ENCODE data around the gene NOVA1. TPM values are rescaled to one million over a fixed set of nuclear protein-coding genes. Genes with fewer than 3 reads are reported as not detected.

Gene NOVA1
- total RNA-seq, 1 donor from 2014 or later, result 62.7 TPM

DNA sequence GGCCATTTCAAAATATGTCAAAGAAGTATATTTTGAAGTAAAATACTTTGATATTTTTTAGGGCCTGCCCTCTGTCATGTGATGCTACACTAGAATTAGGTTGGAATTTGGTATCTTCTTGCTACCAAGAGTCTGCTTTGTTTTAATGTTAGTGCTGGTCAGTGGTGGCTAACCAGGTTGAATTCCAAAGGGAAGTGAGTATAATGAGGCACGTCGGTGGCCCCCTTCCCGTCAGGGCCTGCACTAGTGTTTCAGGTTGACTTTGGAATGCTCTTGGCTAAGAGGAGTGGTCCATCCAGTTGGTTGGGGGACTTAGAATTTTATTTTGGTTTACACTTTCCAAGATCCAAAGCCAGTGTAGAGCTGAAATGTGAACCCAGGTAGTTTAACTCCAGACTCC, 185.4 kb downstream of the NOVA1 start:
- no peak for DNase-seq (ENCODE audit: low read depth, low spot score)
- no peaks in the 10 kb centered on the region for H3K36me3 Mint-ChIP-seq (ENCODE audit: low read depth)
- no peak overlapping the region for H3K27ac Mint-ChIP-seq (ENCODE audit: unreplicated experiment)
- no peaks in the 10 kb centered on the region for H3K27me3 Mint-ChIP-seq (ENCODE audit: low read depth)
- H3K4me3 Mint-ChIP-seq, result no peak overlapping the region
- H3K4me1 Mint-ChIP-seq, result no peaks in the 10 kb centered on the region
- TF ChIP-seq, protein P1, sequence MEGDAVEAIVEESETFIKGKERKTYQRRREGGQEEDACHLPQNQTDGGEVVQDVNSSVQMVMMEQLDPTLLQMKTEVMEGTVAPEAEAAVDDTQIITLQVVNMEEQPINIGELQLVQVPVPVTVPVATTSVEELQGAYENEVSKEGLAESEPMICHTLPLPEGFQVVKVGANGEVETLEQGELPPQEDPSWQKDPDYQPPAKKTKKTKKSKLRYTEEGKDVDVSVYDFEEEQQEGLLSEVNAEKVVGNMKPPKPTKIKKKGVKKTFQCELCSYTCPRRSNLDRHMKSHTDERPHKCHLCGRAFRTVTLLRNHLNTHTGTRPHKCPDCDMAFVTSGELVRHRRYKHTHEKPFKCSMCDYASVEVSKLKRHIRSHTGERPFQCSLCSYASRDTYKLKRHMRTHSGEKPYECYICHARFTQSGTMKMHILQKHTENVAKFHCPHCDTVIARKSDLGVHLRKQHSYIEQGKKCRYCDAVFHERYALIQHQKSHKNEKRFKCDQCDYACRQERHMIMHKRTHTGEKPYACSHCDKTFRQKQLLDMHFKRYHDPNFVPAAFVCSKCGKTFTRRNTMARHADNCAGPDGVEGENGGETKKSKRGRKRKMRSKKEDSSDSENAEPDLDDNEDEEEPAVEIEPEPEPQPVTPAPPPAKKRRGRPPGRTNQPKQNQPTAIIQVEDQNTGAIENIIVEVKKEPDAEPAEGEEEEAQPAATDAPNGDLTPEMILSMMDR (conservative IDR thresholded peaks at IDR 0.05), result no peak
- no peaks in the 10 kb centered on the region for H3K9me3 Mint-ChIP-seq

- no peak for DNase-seq (ENCODE audit: low read depth, low spot score)
- no peaks in the 10 kb centered on the region for H3K4me1 Mint-ChIP-seq
- H3K27ac Mint-ChIP-seq (ENCODE audit: unreplicated experiment), result no peak overlapping the region
- no peaks in the 10 kb centered on the region for H3K27me3 Mint-ChIP-seq (ENCODE audit: low read depth)
- H3K4me3 Mint-ChIP-seq, result no peak overlapping the region
- no peaks in the 10 kb centered on the region for H3K36me3 Mint-ChIP-seq (ENCODE audit: low read depth)
- TF ChIP-seq, protein P1 (conservative IDR thresholded peaks at IDR 0.05), result no peak
- H3K9me3 Mint-ChIP-seq, result no peaks in the 10 kb centered on the region
Observed at GRCh38 chr14:26410189-26410685, 187.6 kb downstream of the NOVA1 start.

GRCh38 chr14:26404927-26405326, 192.9 kb downstream of the NOVA1 start:
- Mint-ChIP-seq H3K27me3 (ENCODE audit: low read depth) (no peaks in the 10 kb centered on the region), H3K36me3 (ENCODE audit: low read depth) (no peaks in the 10 kb centered on the region)

DNA sequence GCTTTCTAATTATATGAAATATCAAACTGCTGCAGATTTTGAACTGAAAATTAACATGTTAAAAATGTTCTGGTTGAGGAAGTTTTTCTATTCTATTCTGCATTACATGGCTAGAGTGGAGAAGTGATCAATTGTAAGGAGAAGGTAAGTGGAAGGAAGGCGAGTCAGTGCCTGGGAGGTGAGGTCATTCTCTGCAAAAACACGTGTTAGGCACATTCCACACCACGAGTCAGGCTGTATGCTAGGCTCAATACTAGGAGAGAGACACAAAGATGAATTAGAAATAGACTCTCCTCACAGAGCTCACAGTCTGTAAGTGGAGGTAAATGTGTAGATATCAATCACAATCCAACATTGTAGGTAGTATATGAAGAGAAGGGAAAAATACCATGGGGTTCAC, 194.1 kb downstream of the NOVA1 start:
- H3K27ac Mint-ChIP-seq (ENCODE audit: unreplicated experiment), result no peak overlapping the region
- no peak overlapping the region for H3K4me3 Mint-ChIP-seq
- no peaks in the 10 kb centered on the region for H3K27me3 Mint-ChIP-seq (ENCODE audit: low read depth)
- H3K4me1 Mint-ChIP-seq, result peaks cover 27% of the 10 kb centered on the region
- TF ChIP-seq, protein P1 (conservative IDR thresholded peaks at IDR 0.05), result no peak
- H3K9me3 Mint-ChIP-seq, result no peaks in the 10 kb centered on the region
- H3K36me3 Mint-ChIP-seq (ENCODE audit: low read depth), result no peaks in the 10 kb centered on the region
- DNase-seq (ENCODE audit: low read depth, low spot score), result no peak

More at GRCh38 chr14:26404927-26405326, 192.9 kb downstream of the NOVA1 start:
- DNase-seq (ENCODE audit: low read depth, low spot score), result no peak
- Mint-ChIP-seq H3K4me1 (peaks cover 27% of the 10 kb centered on the region), H3K9me3 (no peaks in the 10 kb centered on the region), H3K4me3 (no peak overlapping the region), H3K27ac (ENCODE audit: unreplicated experiment) (no peak overlapping the region)
- TF ChIP-seq, protein P1 (conservative IDR thresholded peaks at IDR 0.05), result no peak

GRCh38 chr14:26402126-26402525, 195.7 kb downstream of the NOVA1 start:
- peaks cover 27% of the 10 kb centered on the region for H3K4me1 Mint-ChIP-seq
- no peak for DNase-seq (ENCODE audit: low read depth, low spot score)
- H3K36me3 Mint-ChIP-seq (ENCODE audit: low read depth), result no peaks in the 10 kb centered on the region
- no peaks in the 10 kb centered on the region for H3K9me3 Mint-ChIP-seq
- H3K27me3 Mint-ChIP-seq (ENCODE audit: low read depth), result no peaks in the 10 kb centered on the region
- no peak overlapping the region for H3K4me3 Mint-ChIP-seq
- H3K27ac Mint-ChIP-seq (ENCODE audit: unreplicated experiment), result no peak overlapping the region
- TF ChIP-seq, protein P1 (conservative IDR thresholded peaks at IDR 0.05), result no peak

All from neural crest cell (in vitro differentiated cells).